Stimulated activated CD4-positive, alpha-beta T cell treated with anti-CD3 and anti-CD28 coated beads, Interleukin-15, amount 100 ng/mL, for 1 hour (primary cell): Measurements from ENCODE around the gene CDC16.
A peak's percentile ranks its signal among the peaks of the same experiment; 100 is the strongest.
"Not testable (repeated sequence)": the region's sequence is repeated elsewhere in the genome, so short reads cannot be mapped to it uniquely, and the experiment has no call there.

Experiments used
- DNase-seq, 2 donors: peaks; one replicate each; pipeline ENCODE4 v3.0.0-alpha.2; 2020; ENCODE audit warnings: low read depth in 1 of 2, low spot score in 1 of 2

Gene CDC16

GRCh38 chr13:114260814-114261213 lies 26.1 kb downstream of the CDC16 start:
- DNase-seq: no peak

DNA sequence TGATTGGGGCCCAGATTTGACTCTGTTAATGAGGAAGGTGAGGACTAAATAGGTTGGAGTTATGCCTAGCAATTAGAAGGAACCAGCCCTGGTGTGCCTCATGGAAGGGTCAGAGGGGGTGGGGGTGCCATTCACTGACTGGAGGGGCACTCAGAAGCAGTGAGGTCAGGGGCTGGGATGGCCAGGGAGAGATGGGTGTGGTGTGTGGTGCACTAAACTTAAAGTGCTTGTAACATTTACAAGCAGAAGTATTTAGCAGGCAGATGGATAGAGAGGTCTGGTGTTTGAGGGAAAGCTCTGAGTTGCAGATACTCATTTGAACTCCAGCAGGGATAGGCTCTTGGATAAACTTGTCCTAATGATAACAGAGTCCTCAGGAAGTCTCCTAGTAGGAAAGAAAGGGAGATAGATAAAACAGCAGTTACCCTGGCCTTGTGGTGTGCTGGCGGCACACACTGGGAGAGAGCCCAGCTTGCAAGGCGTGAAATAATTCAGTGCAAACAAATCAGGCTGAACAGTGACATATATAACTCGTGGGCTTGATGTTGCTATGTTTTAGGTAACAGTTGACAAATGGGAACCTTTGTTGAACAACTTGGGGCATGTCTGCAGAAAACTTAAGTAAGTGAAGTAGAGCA lies 26.8 kb downstream of the CDC16 start:
- DNase-seq: no peak

DNA sequence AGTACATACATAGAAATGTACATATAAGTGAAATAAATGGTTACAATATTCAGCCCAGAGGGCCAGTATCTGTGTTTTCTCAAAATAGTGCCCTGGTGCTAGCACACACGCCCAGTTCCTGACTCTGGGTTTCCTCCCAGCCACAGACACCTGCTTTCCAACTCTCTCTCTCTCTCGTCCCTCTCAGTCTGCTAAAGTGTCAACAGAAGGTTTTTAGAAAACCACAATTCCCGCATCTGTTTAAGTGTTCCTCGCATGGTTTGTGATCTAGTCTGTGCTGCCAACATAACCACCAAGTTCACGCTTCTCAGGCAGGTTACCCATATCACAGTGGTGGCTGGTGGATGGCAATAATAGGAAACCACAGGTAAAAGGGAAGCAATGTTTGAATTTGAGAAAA lies 28.9 kb downstream of the CDC16 start:
- DNase-seq: no peak

- DNase-seq: not testable (repeated sequence)
Measured at GRCh38 chr13:114264313-114264712, 29.6 kb downstream of the CDC16 start.

GRCh38 chr13:114264886-114265611 lies 30.4 kb downstream of the CDC16 start:
- no peak for DNase-seq

DNA sequence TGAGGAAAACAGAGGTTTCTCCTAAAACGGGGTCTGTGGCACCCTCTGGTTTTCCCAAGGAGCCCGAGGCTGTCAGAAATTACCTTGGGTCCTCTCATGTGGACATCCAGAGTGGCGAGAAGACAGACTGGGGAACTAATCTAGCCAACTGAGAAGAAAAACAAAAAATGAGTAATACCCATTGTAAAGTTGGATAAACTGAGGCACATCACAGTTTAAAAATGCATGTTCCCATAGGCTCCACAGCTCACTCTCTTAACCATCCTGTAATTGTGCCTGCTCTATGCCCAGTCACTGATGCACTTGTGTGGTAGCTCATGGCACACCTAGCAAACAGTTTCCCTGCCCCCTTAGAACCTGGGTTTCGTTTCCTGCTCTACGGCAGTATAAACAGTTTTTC lies 31.5 kb downstream of the CDC16 start:
- no peak for DNase-seq

DNA sequence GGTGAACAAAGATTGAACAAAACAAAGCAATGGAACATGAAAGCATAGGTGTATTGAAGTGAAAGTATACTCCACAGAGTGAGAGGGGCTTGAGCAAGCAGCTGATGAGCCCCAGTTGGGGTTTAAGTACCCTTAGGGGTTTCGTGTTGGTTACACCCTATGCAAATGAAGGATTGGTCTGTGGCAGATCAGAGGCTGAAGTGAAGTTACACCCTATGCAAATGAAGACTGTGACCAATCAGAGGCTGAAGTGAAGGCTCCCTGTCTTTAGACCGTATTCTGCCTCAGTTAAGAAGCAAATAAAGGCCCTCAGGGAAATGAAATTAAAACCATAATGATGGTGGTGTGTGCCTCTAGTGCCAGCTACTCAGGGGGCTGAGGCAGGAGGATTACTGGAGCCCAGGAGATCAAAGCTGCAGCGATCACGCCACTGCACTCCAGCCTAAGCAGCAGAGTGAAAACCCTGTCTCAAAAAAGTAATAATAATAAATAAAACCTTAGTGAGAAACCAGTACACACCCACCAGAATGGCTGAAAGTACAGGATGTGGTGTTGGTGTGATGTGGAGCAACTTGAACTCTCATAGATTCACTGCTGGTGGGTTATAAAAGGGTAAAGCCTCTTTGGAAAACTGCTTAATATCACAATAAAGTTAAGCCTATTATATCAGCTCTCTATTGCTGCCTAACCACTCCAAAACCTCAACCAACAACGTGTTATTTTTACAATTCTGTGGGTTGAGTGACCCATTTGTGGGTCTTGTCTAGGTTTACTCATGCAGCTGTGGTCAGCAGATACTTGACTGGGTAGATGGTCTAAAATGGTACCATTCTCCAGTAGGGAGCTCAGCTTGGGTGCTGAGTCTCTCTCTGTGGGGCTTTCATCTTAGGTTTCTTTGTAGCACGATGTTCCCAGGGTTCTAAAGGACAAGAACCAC lies 33.9 kb downstream of the CDC16 start:
- DNase-seq: no peak

DNA sequence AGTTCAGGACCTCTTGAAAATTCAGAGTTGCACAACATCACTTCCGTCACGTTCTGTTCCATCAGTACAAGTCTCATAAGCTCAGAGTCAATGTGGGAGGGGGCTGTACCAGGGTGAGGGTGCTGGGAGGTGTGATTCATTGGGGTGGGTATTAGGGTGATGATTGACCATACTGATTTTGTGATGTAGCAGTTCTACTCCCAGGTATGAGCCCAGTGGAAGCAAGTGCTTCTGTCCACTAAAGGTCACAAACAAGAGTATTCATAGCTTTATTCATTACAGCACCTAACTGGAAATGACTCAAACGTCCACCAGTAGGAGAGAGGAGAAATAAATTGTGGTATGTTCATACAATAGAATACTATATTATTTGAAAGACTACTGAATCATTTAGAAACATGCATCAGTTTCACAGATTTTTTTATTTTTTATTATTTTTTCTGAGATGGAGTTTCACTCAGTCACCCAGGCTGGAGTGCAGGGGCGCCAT lies 34.6 kb downstream of the CDC16 start:
- DNase-seq: no peak

DNA sequence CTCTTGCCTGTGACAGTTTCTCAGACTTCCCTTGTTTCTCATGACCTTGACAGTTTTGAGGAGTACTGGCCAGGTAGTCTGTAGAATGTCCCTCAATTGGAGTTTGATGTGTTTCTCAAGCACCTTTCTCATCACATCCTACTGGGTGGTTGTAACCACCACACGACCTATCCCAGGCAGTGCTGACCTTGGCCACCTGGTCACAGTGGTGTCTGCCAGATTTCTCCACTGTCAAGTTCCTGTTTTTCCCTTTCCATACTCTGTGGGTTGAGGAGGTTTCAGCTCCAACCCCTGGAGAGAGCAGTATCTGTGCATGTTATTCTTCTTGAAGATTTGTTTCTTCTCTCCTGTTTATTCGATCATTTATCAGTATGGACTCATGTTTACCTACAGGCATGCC lies 38.3 kb downstream of the CDC16 start:
- DNase-seq: no peak

- DNase-seq: no peak
Measured at GRCh38 chr13:114275304-114275703, 40.6 kb downstream of the CDC16 start.

- no peak for DNase-seq
Measured at GRCh38 chr13:114279146-114279545, 44.4 kb downstream of the CDC16 start.

- no peak for DNase-seq
Measured at GRCh38 chr13:114279758-114280355, 45.2 kb downstream of the CDC16 start.

- DNase-seq: peak; percentile 77 to 80
Measured at GRCh38 chr13:114281351-114282040, 46.8 kb downstream of the CDC16 start, which contains the start of gene UPF3A. UPF3A (plus strand) TSS chr13:114281601; CDS start chr13:114281640, 39 bp downstream.

- peak in 1 of 2 donors; percentile 7 for DNase-seq
Measured at GRCh38 chr13:114282041-114282670, 47.5 kb downstream of the CDC16 start.

DNA sequence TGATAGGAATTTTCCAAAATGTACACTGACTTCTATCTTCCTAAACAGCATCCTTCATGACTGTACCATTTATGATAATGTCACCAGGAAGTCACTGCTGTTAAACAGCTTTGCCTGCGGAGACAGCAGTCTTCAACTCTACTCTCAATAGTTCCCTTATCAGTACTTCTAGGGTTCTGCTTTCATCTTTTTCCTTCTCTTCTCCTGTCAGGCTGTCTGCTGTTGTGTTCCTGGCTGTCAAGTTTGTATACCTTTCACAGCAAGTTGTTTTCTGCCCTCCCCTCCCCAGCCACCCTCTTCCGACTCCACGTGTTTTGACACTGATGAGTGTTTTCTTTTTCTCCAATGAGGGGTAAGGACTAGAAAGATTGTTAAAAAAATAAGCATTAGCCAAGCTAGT lies 48.9 kb downstream of the CDC16 start:
- no peak for DNase-seq

DNA sequence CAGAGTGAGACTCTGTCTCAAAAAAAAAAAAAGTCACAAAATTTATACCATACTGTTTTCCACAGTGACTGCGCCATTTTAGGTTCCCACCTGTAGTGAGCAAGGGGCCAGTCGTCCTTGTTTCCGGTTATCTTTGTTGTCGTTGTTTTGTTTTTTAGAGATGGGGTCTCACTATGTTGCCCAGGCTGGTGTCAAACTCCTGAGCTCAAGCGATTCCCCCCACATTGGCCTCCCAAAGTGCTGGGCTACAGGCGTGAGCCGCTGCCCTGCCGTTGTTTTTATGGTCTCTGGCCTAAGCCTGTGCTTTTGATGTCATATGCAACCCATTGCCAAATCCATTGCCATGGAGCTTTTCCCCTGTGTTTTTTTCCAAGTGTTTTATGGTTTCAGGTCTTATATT lies 50.0 kb downstream of the CDC16 start:
- DNase-seq: no peak

DNA sequence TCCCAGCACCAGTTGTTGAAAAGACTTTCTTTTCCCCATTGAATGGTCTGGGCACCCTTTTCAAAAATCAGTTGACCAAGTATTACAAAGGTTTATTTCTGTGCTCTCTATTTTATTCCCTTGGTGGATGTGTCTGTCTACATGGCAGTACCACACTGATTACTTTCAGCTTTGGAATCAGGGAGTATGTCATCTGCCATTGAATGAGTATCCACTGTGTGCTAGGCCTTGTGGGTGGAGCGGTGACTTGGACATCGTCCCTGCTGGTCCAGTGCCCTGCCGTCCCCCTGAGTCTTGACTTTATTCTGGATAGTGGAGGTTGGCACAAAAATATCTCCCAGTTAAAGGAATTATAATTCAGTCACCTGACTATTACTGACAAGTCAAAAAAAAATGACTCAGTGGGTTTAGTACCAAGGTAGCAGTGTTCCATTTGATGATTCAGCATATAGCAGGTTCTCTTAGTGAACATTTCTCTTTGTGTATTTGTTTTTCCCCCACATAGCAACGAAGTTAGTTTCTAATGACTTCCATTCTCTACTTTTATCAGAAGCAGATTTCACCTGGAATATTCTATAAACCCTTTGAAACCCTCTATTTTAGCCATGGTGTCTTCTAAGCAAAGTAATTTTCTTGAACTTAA lies 50.6 kb downstream of the CDC16 start:
- no peak for DNase-seq

DNA sequence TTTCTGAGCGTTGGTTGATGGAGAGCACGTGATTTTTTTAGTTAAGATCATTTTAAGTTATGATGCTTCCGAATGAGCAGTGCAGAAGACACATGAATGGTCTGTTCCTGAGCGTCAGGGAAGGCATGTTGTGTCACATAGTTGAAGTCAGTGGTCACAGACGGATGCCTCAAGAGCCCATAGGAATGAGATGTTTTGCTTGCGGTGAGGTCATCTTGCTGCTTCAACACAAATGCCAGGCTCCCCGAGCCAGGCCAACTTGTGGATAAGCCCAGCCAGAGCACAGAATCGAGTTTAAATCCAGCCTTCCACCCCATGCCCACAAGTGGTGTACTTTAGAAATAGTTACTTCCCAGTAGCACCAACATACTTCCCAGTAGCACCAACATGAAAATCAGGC lies 52.1 kb downstream of the CDC16 start:
- no peak for DNase-seq

DNA sequence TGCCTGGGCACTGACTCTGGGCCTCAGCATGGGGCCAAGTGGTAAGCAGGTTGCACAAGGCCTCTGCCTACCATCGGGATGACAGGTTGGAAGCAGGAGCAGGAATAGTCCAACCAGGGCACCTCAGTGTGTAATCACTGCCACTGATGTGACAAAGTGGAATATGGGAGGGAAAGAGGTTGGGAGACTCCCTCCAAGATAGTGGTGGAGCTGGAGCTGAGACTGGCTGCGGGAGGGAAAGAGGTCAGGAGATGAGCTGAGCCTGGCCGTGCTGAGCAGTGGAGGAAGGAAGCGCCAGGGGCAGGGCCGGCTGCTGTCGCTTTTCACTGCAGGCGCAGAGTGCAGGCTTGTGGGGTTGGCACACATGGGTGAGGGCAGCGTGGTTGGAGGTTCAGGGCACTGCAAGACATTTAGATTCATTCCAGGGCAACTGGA lies 53.5 kb downstream of the CDC16 start:
- no peak for DNase-seq

- no peak for DNase-seq
Measured at GRCh38 chr13:114296448-114296847, 61.8 kb downstream of the CDC16 start.
